Aorta (tissue), 5 donors: ENCODE measurements around the gene PSTPIP1. TPM values are rescaled to one million over a fixed set of nuclear protein-coding genes. Genes with fewer than 3 reads are reported as not detected.
A peak's percentile ranks its signal among the peaks of the same experiment; 100 is the strongest.

Experiments used
- ATAC-seq: fragments of 200-7000 bp; cut with Tn5 transposase; one replicate; pipeline ENCODE4 v1.9.1; 2022; ENCODE audit warnings: moderate library complexity; ENCODE audit not compliant: low FRiP score
- DNase-seq, 2 donors: peaks; one replicate each; pipeline ENCODE4 v3.0.0-alpha.2; 2020
- H3K27ac ChIP-seq, 2 donors: one replicate each; pipeline ENCODE4 v1.5.1; 2013; ENCODE audit warnings: low read length in 2 of 2, mild to moderate bottlenecking in 2 of 2, moderate library complexity in 2 of 2, control low read depth in 1 of 2, inconsistent platforms in 1 of 2, low read depth in 1 of 2
- H3K27me3 ChIP-seq, 2 donors: one replicate each; pipeline ENCODE4 v1.6.1; 2013; ENCODE audit warnings: control low read depth in 1 of 2, low read length in 1 of 2, mild to moderate bottlenecking in 1 of 2, moderate library complexity in 1 of 2; ENCODE audit not compliant: insufficient read depth in 2 of 2, control insufficient read depth in 1 of 2
- H3K36me3 ChIP-seq, 2 donors: one replicate each; pipeline ENCODE4 v1.6.1; 2013; ENCODE audit warnings: control low read depth in 1 of 2, low read length in 1 of 2, mild to moderate bottlenecking in 1 of 2; ENCODE audit not compliant: insufficient read depth in 2 of 2, control insufficient read depth in 1 of 2
- H3K4me1 ChIP-seq, 2 donors: one replicate each; pipeline ENCODE4 v1.6.1; 2013; ENCODE audit warnings: low read length in 2 of 2, control low read depth in 1 of 2, mild to moderate bottlenecking in 1 of 2, moderate library complexity in 1 of 2; ENCODE audit not compliant: insufficient read depth in 2 of 2, control insufficient read depth in 1 of 2
- H3K4me3 ChIP-seq, 2 donors: one replicate each; pipeline ENCODE4 v1.5.1; 2013; ENCODE audit warnings: low read length in 2 of 2, control low read depth in 1 of 2, mild to moderate bottlenecking in 1 of 2
- H3K9me3 ChIP-seq: one replicate; pipeline ENCODE4 v1.6.1; 2013; ENCODE audit warnings: mild to moderate bottlenecking, low read length; ENCODE audit not compliant: control insufficient read depth
- WGBS, 2 donors: extraction: QIAGEN DNeasy Blood & Tissue Kit; methylation state at CpG; one replicate each; pipeline ENCODE4 v1.1.7; 2013; 5-methylcytosine and 5-hydroxymethylcytosine counted together
- intact Hi-C, 2 donors: fragments of 100-400 bp; cut with DNase I; formaldehyde crosslinking; loops; one replicate each; pipeline versions ENCODE4 v1.14.2 to v1.15.0; 2022
- polyA plus RNA-seq, 2 donors: library from polyadenylated mRNA; stranded (reverse); fragments of 200-250 nt; gene quantifications; one replicate each; pipeline ENCODE4 v1.2.3, GENCODE V29; 2013
- total RNA-seq, 2 donors: library from RNA; stranded (reverse); fragmentation: NEBNext Ultra II Directional; extraction: Animal tissue kit (Norgen Biotek cat#: 25700); gene quantifications; one replicate each; pipeline ENCODE4 v1.2.1, GENCODE V29; 2021
- donor health status: healthy with polysubstance abuse.
- donor health status: Bipolar disorder and iron deficiency.
- donor health status: DM: no; HTN: no; CAD: no.
- donor health status: DM: no; HTN: no; CAD: no.
- donor health status: DM: yes; HTN: yes; CAD: no.

The PSTPIP1 gene
- total and polyA plus RNA-seq, 4 donors: 14.1 to 42.9 (median 23.5) TPM

DNA sequence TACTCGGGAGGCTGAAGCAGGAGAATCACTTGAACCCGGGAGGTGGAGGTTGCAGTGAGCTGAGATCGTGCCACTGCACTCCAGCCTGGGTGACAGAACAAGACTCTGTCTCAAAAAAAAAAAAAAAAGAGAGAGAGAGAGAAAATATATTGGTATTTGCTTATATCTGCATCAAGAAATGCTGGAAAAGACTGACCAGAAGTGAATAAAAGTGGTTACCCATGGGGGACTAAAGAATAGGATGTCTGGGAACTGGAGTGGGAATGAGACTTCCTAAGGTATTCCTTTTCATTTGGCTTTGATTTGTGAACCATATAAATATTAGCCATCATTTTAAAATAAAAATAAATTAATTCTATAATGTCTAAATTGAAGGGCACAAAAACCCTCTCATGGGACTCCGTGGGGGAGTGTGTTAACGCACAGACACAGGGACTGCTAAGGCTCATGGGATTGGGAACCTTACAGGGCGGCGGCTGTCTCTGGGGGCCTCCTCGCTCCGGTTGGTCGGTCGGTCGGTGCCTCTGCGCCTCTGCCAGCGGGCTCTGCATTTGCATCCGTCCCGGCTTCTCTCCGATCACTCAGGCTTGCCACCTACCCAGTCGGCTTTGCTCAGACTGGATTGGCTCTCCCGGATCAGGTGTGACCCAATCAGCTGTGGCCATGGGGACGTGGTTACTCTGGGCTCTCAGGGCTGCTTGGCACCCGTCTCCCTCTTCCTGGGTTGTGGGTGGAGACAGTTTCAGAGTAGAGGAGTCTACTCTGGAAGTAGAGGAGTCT lies 88.6 kb downstream of the PSTPIP1 start:
- peak; percentile 91 for DNase-seq

DNA sequence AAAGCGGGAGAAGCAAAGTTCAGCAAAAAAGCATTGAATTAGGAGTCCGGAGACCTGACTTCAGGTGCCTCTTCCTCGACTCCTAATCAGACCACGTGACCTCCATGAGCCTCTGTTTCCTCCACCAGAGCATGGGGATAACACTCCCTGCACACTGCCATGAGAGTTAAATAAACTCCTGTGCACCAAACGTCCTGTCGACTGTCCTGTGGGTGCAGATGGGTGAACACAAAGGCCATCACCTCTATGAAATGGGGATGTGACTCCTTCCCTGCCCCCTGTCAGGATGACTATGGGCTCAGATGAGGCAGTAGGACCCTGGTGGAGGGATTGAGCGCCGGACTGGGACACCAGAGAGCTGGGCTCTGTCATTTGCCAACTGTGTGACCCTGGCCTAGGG lies 89.5 kb downstream of the PSTPIP1 start:
- ATAC-seq (no peak), DNase-seq (no peak)
- H3K27ac ChIP-seq: peak overlapping the region in 1 of 2 donors; percentile 70

More for the DNA sequence above, 88.6 kb downstream of the PSTPIP1 start:
- Histone ChIP-seq H3K27ac (peak overlapping the region in 1 of 2 donors; percentile 4), H3K4me3 (no peak overlapping the region), H3K27me3 (no peaks in the 10 kb centered on the region), H3K4me1 (no peaks in the 10 kb centered on the region), H3K9me3 (no peaks in the 10 kb centered on the region), H3K36me3 (no peaks in the 10 kb centered on the region)
- 9 to 12% methylated on average over 21 of the region's 21 CpGs for WGBS, 2 donors
- intact Hi-C loops: loop anchor here in 1 of 2 donors (10.0 kb wide), 1 partner anchor 61 kb away; no protein-coding TSS in a partner anchor
- peak; percentile 91 for ATAC-seq

DNA sequence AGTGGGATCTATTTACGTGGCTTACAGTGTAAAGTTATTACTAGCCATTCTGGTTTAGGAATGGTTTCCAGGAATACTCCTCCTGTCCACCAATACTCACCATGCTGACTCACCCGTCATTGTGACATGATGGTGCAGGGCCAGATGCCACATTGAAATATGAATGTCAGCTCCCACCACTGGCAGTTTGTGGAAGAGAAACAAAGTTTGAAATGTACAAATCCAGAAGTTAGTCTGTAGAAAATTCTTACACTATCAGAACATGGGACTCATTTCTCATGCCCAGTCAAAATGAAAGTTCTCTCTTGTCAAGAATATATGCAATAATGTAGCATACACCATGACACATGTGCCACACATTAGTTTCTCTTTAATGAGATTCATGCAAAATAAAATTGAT lies 90.4 kb downstream of the PSTPIP1 start:
- Histone ChIP-seq H3K4me3 (no peak overlapping the region), H3K27me3 (no peaks in the 10 kb centered on the region), H3K36me3 (no peaks in the 10 kb centered on the region), H3K27ac (no peak overlapping the region), H3K4me1 (no peaks in the 10 kb centered on the region), H3K9me3 (no peaks in the 10 kb centered on the region)
- intact Hi-C loops: loop anchor here in 1 of 2 donors (10.0 kb wide), 1 partner anchor 60 kb away; no protein-coding TSS in a partner anchor
- 3 to 4% methylated on average over 2 of the region's 2 CpGs for WGBS, 2 donors
- DNase-seq (peak in 1 of 2 donors; percentile 64), ATAC-seq (no peak)

More for the DNA sequence above, 89.5 kb downstream of the PSTPIP1 start:
- WGBS, 2 donors: 91% methylated on average over 8 of the region's 8 CpGs
- Histone ChIP-seq H3K4me3 (no peak overlapping the region), H3K36me3 (no peaks in the 10 kb centered on the region), H3K9me3 (no peaks in the 10 kb centered on the region), H3K27me3 (no peaks in the 10 kb centered on the region), H3K4me1 (no peaks in the 10 kb centered on the region)
- intact Hi-C loops: loop anchor here in 1 of 2 donors (10.0 kb wide), 1 partner anchor 60 kb away; no protein-coding TSS in a partner anchor

Other genes with a start within 250 kb of the PSTPIP1 start
- gene SCAPER, start 89.8 kb upstream of the PSTPIP1 start, total RNA-seq: 10 to 100 TPM; 37.8 to 44.3 TPM
- gene SCAPER, start 89.8 kb upstream of the PSTPIP1 start, polyA plus RNA-seq: 10 to 100 TPM; 11.9 to 13.5 TPM
- gene RCN2, start 63.4 kb upstream of the PSTPIP1 start, total RNA-seq: 10 to 100 TPM; 41.0 to 48.9 TPM
- gene RCN2, start 63.4 kb upstream of the PSTPIP1 start, polyA plus RNA-seq: 10 to 100 TPM; 62.5 to 65.0 TPM
- gene TSPAN3, start 76.0 kb downstream of the PSTPIP1 start, total RNA-seq: 100 to 1,000 TPM; 106 to 121 TPM
- 100 to 1,000 TPM; 107 to 123 TPM for gene TSPAN3, start 76.0 kb downstream of the PSTPIP1 start, polyA plus RNA-seq